Measurements from ENCODE around the gene SFXN5. TPM values are rescaled to one million over a fixed set of nuclear protein-coding genes. Genes with fewer than 3 reads are reported as not detected.

Gene SFXN5
- total and polyA plus RNA-seq, 2 donors (not counting 3 experiments of a cell fraction or from before 2014, with no cell fraction given) = 18.7 to 28.6 TPM

DNA sequence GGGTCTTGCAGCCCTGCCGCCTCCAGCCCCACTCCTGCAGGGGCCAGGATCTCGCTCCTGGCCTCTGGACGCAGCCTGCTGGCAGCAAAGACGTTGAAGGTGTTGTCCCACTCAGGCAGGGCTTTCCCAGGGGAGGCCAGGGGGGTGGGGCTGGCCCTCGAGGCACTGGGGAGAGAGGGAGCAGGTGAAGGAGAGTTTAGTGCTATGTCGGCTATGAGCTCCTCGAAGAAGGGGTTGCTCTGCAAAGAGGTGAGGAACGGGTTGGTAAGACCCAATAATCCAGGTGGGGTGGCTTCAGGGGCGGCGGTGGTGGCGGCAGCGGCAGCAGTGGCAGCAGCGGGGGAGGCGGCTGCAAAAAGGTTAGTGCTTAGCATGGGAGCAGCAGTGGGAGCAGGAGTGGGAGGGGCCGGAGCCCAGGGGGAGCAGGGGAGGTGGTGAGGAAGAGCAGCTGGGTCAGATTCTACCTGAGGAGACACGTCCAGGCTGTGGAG lies 9.7 kb upstream of the SFXN5 start:
- no peak overlapping the region for H3K9ac ChIP-seq (replicated peaks; ENCODE audit: extremely low read depth, insufficient read depth, low read length)
- no peak overlapping the region for H3K4me3 ChIP-seq (replicated peaks in 1 of 3; ENCODE audit: insufficient read depth in 1 of 3, low read depth in 1 of 3, low read length in 3 of 3)
- H3K79me2 ChIP-seq (ENCODE audit: control insufficient read depth, insufficient read depth, low read length) = peaks cover 41% of the 10 kb centered on the region
- H3K27me3 ChIP-seq (ENCODE audit: control insufficient read depth in 2 of 2, insufficient read depth in 2 of 2, low read length in 2 of 2) = no peaks in the 10 kb centered on the region
- ChIA-PET POLR2A (no interaction called here), CTCF (no interaction called here)
- no peak overlapping the region for H3K27ac ChIP-seq (ENCODE audit: insufficient read depth, low read depth, low read length)
- dilution Hi-C loops (cut with MboI; ENCODE audit: extremely low pct_ligation_motif_present, low sequenced_read_pairs) (no loop called here), intact Hi-C loops (cut with micrococcal nuclease) (no loop called here)
- DNase-seq (ENCODE audit: low read depth, low spot score) = no peak
- no peaks in the 10 kb centered on the region for H3K9me3 ChIP-seq (replicated peaks; ENCODE audit: control insufficient read depth, insufficient read depth, low read length)
- H3K9me1 ChIP-seq (replicated peaks; ENCODE audit: control insufficient read depth, extremely low read depth, insufficient read depth, low read length) = no peaks in the 10 kb centered on the region
- TF ChIP-seq, protein P1, sequence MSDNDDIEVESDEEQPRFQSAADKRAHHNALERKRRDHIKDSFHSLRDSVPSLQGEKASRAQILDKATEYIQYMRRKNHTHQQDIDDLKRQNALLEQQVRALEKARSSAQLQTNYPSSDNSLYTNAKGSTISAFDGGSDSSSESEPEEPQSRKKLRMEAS (IDR thresholded peaks at IDR 0.05; ENCODE audit: insufficient read depth, insufficient read length) = no peak
- TF ChIP-seq FOS (IDR thresholded peaks at IDR 0.05; ENCODE audit: borderline replicate concordance, insufficient read depth, low read length) = no peak
- no peak for TF ChIP-seq GATA2 (IDR thresholded peaks at IDR 0.05; ENCODE audit: insufficient read depth, insufficient read length, low read depth, low read length)
- TF ChIP-seq, protein P2, sequence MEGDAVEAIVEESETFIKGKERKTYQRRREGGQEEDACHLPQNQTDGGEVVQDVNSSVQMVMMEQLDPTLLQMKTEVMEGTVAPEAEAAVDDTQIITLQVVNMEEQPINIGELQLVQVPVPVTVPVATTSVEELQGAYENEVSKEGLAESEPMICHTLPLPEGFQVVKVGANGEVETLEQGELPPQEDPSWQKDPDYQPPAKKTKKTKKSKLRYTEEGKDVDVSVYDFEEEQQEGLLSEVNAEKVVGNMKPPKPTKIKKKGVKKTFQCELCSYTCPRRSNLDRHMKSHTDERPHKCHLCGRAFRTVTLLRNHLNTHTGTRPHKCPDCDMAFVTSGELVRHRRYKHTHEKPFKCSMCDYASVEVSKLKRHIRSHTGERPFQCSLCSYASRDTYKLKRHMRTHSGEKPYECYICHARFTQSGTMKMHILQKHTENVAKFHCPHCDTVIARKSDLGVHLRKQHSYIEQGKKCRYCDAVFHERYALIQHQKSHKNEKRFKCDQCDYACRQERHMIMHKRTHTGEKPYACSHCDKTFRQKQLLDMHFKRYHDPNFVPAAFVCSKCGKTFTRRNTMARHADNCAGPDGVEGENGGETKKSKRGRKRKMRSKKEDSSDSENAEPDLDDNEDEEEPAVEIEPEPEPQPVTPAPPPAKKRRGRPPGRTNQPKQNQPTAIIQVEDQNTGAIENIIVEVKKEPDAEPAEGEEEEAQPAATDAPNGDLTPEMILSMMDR (IDR thresholded peaks at IDR 0.05; ENCODE audit: extremely low read depth in 1 of 2, insufficient read depth in 1 of 2, low read depth in 1 of 2, low read length in 2 of 2) = no peak
- no peak for TF ChIP-seq POLR2AphosphoS5 (IDR thresholded peaks at IDR 0.05; ENCODE audit: insufficient read depth, low read depth, low read length)
- no peak for TF ChIP-seq JUN (IDR thresholded peaks at IDR 0.05; ENCODE audit: borderline replicate concordance, insufficient read depth, insufficient read length, low read depth)
- TF ChIP-seq MYC (IDR thresholded peaks at IDR 0.05; ENCODE audit: low read depth, low read length) = no peak
- no peak for TF ChIP-seq EZH2 (IDR thresholded peaks at IDR 0.05; ENCODE audit: borderline replicate concordance, low read depth, low read length, severe bottlenecking)
- TF ChIP-seq POLR2A (IDR thresholded peaks at IDR 0.05; ENCODE audit: low read depth, low read length) = no peak
- FAIRE-seq = no peak
- H3K36me3 ChIP-seq (ENCODE audit: control insufficient read depth in 2 of 2, extremely low read depth in 1 of 2, insufficient read depth in 2 of 2, low read length in 2 of 2) = peaks cover 3 to 17% of the 10 kb centered on the region in 2 experiments
- no peak overlapping the region for H3K4me2 ChIP-seq (ENCODE audit: insufficient read depth, low read length)
- H4K20me1 ChIP-seq (replicated peaks; ENCODE audit: control insufficient read depth, extremely low read depth, insufficient read depth, low read length) = no peaks in the 10 kb centered on the region
- peaks cover 20% of the 10 kb centered on the region for H3K4me1 ChIP-seq (ENCODE audit: control insufficient read depth, extremely low read depth, insufficient read depth, low read length)
- no peak overlapping the region for H2AFZ ChIP-seq (ENCODE audit: low read depth, low read length)
- no TSS peak for BruUV-seq (replicated peaks)
